ENCODE measurements around the gene APOBR.
"Not testable (repeated sequence)": the region's sequence is repeated elsewhere in the genome, so short reads cannot be mapped to it uniquely, and the experiment has no call there.

DNA sequence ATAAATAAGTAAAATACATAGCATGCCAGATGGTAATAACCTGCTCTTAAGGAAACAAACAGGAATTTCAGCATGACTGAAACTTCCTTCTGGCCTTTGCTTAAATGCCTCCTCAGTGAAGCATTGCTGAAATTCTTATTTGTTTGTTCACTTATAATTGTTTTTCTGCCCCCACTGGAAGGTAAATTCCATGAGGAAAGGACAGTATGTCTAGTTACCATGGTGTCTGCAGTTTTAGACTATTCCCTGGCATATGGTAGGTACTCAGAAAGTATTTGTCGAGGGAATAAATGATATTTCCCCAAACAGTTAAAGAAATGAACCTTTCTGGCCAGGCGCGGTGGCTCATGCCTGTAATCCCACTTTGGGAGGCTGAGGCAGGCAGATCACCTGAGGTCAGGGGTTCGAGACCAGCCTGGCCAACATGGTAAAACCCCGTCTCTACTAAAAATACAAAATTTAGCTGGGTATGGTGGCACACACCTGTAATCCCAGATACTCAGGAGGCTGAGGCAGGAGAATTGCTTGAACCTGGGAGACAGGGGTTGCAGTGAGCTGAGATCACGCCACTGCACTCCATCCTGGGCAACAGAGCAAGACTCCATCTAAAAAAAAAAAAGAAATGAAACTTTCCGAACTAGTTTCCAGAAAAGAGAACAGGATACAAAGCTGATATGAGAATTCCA, 32.8 kb downstream of the APOBR start:
- TF ChIP-seq, protein P1, sequence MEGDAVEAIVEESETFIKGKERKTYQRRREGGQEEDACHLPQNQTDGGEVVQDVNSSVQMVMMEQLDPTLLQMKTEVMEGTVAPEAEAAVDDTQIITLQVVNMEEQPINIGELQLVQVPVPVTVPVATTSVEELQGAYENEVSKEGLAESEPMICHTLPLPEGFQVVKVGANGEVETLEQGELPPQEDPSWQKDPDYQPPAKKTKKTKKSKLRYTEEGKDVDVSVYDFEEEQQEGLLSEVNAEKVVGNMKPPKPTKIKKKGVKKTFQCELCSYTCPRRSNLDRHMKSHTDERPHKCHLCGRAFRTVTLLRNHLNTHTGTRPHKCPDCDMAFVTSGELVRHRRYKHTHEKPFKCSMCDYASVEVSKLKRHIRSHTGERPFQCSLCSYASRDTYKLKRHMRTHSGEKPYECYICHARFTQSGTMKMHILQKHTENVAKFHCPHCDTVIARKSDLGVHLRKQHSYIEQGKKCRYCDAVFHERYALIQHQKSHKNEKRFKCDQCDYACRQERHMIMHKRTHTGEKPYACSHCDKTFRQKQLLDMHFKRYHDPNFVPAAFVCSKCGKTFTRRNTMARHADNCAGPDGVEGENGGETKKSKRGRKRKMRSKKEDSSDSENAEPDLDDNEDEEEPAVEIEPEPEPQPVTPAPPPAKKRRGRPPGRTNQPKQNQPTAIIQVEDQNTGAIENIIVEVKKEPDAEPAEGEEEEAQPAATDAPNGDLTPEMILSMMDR (IDR thresholded peaks at IDR 0.05; ENCODE audit: low read depth, low read length, missing input control) = not testable (repeated sequence)
- not testable (repeated sequence) for TF ChIP-seq ZBTB33 (IDR thresholded peaks at IDR 0.05); RAD21 (IDR thresholded peaks at IDR 0.05); YY1 (IDR thresholded peaks at IDR 0.05); TAF1 (conservative IDR thresholded peaks at IDR 0.05); NR2F2 (IDR thresholded peaks at IDR 0.05)
